COLO829 (cell line): ENCODE measurements around the gene GPBAR1.
"Not testable (repeated sequence)": the region's sequence is repeated elsewhere in the genome, so short reads cannot be mapped to it uniquely, and the experiment has no call there.

Experiments
- DNase-seq: peaks from one replicate; pipeline ENCODE4 v3.0.0; 2012; ENCODE audit warnings: low spot score

GPBAR1 gene

DNA sequence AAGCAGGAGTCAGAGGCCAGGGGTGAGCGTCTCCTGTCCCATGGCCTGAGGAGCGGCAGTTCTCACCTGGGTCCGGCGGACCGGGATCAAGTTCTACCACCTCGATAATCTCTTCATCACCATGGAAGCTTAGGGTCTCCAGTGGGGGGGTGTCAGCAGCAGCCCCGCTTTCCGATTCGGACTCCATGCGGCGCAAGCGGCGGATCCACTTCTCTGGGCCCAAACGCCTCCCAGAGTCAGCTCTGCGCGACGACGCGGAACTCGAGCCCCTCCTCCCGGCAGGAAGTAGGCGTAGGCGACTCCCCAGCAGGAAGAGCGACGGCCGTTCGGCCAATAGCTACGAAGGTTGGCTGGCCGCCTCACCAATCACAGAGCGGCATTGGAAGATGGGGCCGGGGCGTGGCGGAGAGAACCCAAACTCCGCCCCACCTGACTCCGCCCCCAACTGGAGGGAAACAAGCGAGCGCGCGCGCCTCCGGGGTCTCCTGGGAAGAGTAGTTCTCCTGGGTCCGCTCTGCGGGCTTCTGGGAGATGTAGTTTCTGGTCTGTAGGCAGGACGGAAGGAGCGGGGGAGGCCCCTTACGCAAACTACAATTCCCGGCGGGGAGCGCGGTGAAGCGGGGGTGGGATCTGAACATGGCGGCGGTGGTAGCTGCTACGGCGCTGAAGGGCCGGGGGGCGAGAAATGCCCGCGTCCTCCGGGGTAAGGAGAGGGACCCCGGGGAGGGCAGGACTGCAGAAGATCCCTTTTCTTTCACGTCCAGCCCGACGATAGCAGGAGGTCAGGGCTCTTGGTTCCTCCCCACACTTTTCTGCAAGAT lies 9.3 kb downstream of the GPBAR1 start, which contains the start of the genes AAMP and PNKD:
Gene AAMP, minus strand, starts transcription at position 238 of the 821 bp plus-strand sequence. Its CDS starts 51 bp downstream, at position 187.
Gene PNKD, plus strand, starts transcription at position 620 of the 821 bp plus-strand sequence. Its CDS starts 17 bp downstream, at position 637.
- DNase-seq = peak; percentile 98

DNA sequence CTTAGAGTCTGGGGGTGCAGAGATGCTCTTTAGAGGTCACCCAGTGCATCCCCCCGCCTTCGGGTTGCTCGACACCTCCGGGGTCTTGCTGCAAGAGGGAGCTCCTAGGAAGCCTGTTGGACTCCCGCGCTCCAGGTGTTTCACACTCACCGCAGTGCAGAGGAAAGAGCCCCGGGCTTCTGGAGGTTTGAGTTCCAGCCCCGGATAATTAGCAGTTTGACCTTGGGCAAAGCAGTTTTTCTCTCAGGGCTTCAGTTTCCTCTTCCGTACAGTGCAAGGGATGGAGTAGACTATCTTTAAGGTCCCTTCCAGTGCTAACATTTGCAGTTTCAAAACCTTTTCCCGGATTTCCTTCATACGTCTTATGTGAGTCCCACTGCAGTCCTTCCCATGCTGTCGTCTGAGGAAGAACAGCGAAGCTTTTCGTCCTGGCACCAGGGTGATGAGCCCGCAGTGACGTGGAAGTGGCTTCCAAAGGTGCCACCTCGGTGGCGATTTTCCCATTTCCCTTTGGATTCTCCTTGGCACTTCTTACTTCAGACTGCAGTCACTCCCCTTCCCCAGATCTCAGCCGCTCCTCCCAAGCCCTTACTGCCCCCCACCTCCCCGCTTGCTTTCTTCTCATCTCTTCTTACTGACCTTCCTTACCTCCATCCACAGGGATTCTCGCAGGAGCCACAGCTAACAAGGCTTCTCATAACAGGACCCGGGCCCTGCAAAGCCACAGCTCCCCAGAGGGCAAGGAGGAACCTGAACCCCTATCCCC lies 10.1 kb downstream of the GPBAR1 start:
- DNase-seq = no peak

DNA sequence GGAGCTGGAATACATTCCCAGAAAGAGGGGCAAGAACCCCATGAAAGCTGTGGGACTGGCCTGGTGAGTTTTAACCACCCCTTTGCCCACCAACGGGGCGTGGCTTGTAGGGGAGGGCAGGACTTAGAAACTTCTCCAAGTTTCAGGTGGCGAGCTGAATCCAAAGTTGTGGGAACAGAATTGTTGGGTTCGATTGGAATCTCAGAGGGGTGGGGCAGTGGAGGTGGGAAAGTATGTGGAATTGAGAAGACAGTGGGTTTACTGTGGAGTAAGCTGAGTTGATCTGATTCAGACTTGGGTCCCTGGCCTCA lies 10.6 kb downstream of the GPBAR1 start:
- no peak for DNase-seq

DNA sequence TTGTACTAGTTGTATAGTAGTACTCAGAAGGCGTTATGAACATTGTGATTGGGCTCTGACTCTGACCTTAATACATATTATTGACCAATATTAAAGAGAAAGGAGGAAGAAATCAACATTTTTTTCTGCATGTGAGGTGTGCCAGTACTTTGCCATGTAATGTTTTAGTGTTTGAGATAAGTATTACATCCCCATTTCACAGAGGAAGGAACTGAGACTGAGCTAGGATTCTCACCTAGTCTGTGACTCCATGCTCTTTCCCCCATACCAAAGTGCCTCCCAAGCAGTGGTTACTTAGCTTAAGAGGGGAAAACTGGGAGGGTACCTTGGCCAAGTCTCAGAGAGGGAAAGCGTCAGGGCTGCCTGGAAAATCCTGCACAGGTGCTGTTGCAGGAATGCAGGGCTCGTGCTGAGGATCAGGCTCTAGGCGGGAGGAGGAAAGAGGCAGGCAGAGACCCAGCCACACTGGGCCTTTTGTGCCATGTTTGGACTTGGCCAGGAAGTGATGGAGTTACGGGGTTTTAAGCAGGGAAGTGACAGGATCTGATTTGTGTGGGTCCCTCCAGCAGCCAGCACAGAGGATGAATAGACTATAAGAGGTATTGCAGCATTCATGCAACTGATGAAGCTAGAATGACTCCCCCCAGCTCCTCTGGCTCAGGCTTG lies 11.2 kb downstream of the GPBAR1 start:
- DNase-seq = no peak

DNA sequence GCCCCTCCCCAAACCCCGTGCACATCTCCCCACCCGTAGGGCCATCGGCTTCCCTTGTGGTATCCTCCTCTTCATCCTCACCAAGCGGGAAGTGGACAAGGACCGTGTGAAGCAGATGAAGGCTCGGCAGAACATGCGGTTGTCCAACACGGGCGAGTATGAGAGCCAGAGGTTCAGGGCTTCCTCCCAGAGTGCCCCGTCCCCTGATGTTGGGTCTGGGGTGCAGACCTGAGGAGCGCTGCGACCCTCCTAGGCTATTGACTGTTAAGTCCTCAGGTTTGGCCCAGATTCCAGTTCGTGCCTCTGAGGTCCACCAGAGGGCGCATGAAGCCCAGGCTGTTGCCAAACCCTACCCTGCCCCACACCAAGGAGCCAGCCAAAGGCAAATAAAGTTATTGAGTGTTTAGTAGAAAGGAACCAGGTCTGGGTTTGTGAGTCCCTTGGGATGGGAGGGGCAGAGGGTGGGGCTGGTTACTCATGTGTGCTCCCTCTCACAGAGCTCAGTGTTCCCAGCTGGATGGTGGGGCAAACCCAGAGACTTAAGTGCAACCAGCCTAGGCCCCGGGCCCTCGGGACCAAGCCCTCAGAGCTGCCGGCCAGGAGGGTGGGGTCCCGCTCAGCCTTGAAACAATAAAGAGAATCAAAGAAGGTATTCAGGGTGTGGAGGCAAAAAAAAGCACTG lies 11.9 kb downstream of the GPBAR1 start:
- DNase-seq = peak; percentile 92

DNA sequence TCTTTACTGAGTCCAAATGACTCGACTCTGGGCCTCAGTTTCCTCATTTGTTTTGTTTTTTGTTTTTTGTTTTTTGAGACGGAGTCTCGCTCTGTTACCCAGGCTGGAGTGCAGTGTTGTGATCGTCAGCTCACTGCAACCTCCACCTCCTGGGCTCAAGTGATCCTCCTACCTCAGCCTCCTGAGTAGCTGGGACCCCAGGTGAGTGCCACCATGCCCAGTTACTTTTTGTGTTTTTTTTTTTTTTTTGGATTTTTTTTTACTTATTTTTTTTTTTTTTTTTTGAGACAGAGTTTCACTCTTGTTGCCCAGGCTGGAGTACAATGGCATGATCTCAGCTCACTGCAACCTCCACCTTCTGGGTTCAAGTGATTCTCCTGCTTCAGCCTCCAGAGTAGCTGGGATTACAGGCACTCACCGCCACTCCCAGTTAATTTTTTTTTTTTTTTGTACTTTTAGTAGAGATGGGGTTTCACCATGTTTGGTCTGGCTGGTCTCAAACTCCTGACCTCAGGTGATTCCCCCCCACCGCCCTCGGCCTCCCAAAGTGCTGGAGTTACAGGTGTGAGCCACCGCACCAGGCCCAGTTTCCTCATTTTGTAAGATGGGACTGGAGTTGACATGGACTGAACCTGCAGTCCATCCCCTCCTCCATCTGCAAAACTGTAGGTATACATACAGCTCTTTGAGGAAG lies 12.5 kb downstream of the GPBAR1 start:
- DNase-seq = not testable (repeated sequence)

DNA sequence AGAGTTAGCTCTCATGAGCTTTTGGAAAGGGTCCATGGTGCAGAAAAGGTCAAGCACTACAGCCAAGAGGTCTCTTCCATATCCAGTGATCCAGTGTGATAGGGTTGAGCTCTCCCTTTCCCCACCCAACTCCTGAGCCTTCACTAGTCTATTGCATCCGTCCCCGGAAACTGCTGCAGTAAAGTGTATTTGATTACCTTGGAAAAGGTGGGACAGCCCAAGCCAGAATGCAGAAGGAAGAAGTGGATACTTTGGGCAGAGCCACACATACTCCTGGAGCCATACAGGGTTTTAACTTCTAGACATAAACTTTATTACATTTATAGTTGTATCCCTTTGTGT lies 13.1 kb downstream of the GPBAR1 start:
- DNase-seq = no peak

DNA sequence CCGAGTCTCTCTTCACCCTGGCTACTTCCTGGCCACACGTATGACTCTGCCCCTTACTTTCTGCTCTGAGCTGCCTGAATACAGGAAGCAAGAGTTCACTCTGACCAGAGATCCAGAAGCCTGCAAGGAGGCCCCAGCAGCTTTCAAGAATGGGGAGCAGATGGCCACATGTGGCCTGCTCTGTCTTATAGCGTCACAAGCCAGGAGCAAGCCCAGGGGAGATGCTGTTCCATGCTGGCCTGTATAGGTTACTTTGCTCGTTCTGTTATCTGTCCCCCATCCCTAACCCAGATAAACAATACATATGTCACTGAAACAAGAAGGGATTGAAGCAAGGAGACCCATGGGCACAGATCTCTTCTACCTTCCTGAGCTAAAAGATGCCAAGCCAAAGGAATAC lies 13.8 kb downstream of the GPBAR1 start:
- DNase-seq = no peak

DNA sequence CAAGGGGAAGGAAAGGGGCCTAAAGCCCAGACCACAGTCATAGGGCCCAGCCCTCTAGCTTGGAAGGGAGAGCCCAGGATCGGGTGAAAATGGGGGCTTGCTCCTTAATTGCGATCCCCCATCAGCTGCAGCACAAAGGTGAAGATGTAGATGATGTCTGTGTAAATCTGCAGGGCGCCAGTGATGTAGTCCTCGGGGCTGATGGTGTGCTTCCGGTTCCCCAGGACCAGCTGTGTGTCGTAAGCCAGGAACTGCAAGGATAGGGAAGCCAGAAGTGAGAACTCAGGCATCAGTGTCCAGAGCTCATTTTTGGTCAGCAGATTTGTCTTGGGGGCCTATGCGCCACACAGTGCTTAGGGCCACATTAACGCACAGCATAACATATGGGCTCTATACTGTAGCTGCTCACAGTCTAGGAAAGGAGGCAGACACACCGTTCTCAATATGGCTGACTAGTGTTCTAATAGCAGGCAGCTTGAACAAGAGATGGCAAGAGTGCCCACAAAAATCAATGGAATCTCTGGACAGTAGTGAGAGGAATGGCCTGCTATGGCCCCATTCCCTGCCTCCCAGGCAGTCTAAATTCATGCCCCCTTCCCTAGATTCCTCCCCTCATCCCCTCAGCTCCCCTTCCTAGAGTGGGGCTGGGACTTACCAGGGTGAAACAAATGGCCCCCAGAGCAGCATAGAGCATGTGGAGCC lies 14.7 kb downstream of the GPBAR1 start:
- no peak for DNase-seq

DNA sequence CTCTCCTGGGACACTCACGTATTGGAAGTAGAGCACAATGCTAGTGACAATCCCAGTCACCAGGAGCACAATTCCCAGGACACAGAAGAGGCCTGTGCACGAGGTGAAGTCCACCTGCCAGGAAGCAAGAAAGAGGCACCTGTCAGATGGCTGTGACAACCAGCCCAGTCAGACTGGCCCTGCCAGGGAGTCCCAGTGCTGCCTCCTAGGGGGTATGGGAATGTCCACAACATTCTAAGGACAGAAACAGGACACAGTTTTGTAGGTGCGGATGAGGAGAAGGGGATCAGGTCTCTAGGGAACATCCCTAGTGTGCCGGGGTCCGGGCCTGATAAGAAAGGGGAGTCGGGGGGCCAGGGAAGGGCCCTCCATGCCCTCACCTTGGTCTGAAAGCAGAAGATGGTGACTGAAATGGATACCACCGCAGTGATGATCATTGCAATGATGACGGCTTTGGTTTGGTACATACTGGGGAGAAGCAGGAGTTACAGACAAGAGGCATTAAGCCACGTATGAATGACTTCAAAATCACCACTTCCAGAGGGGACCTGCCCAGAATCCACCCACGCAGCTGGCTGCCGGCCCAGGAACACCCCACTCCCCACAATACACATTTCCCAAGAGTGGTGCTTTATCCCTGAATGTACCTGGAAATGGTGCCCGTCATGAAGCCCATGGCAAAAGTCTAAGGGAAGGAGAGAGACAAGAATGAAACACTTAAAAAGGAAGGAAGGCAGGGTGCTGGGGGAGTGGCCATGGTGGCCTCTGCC lies 16.4 kb downstream of the GPBAR1 start:
- DNase-seq = no peak

DNA sequence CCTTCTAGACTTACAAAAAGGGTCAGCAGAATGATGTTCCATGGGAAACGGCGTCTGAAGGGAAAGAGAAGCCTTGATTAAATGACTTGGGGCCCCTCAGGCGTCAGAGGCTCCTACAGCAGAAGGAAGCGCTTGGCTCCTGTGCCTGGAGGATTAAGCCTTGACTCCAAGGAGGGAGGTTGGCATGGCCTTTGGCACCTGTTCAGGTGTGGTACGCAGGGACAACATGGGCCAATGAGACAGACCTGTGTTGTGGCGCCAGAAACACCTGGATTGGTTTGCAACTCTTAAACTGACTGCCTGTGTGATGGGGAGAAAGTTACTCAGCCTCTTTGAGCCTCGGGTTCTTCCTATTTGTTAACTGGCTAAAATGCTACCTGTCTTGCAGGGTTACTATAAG lies 17.1 kb downstream of the GPBAR1 start:
- no peak for DNase-seq

DNA sequence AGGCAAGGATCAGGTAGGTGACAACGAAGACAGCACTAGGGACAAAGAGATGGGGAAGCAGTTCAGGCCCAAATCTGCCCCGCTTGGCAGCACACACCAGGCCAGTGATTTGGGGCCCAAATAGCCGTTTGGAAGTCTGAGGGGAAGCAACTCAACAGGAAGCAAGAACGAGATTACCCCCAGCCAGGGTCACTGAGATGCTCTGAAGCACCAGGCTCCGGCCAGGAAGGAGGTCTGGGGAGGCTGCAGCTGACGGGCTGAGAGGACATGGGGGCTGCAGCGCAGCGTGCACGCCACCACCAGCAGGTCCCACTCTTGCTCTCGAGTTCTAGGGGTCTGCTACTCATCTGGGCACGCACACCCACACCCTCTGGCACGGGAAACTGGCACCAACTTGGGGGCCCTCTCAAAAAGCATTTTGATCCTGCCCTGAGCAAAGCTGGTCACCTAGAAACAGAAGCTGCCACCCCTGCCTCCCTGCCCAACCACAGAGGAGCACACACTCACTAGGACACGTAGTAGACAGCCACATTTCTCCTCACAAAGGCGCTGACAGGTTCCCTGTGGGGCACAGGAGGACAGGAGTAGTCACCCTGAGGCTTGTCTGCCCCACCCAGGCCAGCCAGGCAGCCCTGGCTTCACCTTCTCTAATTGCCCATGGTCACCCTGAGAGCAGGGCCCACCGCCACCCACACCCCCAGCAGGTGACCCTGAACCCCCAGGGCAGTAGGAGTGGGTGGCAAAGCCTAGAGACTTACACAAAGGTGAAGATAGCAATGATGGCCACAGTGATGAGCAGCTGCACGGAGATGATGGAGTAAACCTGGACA lies 17.9 kb downstream of the GPBAR1 start:
- no peak for DNase-seq

DNA sequence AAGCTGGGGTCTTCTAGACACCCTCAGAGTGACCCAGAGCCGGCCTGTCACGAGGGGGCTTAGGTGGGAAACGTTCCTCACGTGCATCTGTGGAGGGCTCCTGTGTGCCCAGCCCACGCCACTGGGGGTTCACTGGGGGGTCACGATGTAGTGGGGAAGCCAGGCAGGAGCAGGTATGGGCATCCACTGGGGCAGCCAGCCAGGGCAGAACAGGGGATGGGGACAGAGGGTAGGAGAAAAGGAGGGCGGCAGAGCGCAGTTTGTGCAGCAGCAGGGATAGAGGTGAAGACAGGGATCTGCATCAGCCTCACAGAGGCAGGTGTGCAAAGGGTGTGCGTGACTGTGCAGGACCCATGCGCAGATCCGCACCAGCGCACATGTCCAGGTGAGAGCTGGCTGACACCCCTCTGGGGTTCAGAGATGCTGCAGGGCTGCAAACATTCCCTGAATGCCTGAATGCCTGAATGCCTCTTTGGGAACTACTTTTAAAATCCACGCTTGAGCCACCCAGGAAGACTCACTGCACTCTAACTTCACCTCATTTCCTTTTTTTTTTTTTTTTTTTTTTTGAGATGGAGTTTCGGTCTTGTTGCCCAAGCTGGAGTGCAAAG lies 19.6 kb downstream of the GPBAR1 start:
- no peak for DNase-seq

DNA sequence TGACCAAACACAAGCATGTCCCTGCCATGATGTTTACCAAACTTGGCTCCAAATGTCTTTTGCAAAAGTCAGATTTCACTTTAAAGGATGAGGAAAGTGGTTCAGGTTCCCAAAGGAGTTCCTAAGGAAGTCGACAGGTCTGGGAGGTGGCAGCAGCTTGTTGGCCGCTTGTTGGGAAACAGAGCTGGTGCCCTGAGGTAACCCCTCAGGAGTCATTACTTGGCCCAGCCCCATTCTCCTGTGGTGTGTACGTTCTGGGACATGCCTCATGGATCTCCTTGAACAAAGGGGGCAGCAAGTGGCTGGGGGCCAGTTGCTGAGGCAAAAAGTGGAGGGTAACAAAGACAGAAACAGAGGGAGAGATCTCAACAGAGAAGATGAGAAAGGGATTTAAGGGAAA lies 20.6 kb downstream of the GPBAR1 start:
- DNase-seq = no peak

DNA sequence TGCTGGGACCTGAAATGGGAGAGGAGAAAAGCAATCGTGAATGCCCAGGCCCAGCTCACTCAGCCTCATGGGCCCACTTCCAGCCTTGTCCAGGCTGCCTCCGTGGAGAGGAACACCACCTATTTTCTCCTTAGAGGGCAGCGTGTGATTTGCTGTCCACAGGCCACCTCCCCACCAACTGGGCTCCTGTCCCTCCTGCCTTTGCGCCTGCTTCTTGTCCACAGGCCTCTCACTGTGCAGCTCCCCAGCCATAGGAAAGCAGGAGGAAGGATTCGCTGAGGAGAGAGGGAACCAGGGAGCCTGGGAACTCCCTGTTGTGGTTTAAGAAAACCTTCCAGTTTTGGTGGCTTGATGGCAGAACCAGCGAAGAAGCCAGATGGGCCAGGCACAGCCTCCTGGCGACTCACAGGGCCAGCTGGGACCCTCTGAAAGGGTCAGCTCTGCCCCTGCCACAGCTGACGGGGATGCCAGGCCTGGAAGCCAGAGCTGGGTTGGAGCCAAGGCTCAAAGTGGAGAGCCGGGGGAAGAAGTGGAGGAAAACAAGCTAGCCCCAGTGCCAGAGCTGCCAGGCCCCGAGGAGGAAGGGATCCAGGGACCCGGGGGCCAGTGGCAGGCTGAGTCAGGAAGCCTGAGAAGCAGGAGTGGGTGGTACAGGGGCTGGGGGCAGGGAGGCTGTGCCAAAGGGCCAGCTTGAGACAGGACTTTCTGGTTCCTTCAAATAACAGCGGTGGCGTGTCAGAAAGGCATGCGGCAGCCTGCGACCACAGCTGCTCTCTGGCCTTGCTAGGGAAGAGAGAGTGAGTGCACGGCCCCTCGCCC lies 21.6 kb downstream of the GPBAR1 start:
- no peak for DNase-seq

DNA sequence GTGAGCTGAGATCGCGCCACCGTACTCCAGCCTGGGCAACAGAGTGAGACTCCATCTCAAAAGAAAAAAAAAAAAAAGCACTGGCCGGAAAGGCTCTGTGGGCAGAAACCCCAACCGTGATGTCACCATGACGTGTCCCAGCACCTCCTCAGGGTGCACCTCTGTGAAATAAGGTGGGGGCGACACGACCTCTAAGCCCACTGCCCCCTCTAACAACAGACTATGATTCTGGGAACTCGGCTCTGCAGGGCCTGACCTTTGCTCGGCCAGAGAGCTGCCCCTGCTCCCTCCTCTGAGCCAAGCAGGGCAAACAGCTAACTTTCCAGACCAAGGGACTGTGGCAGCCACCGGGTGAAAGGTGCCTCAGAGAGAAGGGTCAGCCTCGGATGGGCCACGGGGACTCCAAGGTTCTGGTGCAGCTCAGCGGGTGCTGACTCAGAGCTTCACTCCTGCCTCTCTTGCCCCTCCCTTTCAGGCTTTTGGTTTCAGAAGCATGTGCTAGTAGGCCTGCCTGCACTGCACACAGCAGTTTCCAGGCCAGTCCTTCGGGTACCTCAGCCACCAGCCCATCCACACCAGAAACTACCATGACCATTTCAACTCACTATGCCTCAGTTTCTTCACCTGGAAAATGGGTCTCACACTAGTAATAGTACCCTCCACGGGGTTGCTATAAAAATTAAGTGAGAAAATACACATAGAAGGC lies 23.4 kb downstream of the GPBAR1 start:
- DNase-seq = no peak

DNA sequence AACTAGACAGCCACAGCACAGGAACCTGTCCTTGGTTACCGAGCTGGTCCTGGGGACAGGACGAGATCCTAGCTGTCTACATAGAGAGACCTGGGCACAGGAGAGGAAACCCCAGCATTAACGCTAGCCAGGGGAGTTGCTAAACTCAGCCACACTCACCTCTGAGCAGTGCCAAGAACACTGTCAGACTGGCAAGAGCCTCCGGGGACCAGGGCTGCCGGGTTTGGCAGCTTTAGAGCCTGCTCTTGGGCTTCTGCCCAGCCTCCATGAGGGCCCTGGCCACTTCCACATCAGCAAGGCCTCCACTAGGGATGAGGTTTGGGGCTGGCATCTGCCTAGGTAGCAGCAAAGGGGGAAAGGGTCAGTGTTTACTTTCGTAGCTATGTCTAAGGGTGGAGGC lies 24.8 kb downstream of the GPBAR1 start:
- no peak for DNase-seq
